Measurements from ENCODE around the gene DUSP8. TPM values are rescaled to one million over a fixed set of nuclear protein-coding genes. Genes with fewer than 3 reads are reported as not detected.

DUSP8 gene
- total RNA-seq, 1 experiment from 2014 or later, result 2.6 TPM

DNA sequence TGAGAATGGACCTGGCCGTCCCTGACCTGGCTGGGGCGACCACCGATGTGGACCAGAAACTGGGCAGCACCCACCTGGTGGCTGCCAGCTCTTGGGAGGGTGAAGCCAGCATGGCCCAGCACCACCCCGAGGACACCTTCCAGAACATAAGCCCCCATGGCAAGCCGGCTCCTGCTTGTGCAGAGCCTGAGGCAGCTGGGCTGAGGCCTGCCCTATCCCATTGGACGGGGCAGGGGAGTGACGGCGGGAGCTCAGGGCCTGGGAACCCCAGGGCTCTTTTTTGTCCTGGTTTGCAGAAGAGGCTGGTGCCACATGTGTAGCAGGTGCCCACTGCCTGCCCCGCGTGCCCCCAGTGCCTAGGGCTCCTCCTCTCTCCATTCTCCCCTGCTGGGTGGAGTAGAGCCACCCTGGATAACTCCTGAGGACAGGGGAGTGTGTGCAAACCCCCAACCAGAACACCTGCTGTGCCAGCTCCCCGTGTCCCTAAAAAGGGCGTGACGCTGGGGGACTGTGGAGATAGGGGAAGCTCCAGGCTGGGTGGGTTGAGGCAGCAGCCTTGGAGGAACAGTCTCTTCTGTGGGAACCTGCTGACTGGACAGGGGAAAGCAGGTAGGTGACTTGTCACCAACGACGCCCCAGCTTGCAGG is 11.9 kb downstream of the DUSP8 start:
- Histone ChIP-seq H3K4me3 (no peak overlapping the region), H3K27ac (no peak overlapping the region), H3K36me3 (ENCODE audit: low read depth) (no peaks in the 10 kb centered on the region), H2AFZ (no peak overlapping the region), H3K9me3 (ENCODE audit: insufficient read depth, low read depth) (no peaks in the 10 kb centered on the region), H3K79me2 (ENCODE audit: low read depth) (no peaks in the 10 kb centered on the region), H4K20me1 (ENCODE audit: insufficient read depth) (no peaks in the 10 kb centered on the region), H3K4me1 (replicated peaks; ENCODE audit: insufficient read depth) (peaks cover 22% of the 10 kb centered on the region), H3K9me2 (ENCODE audit: insufficient read depth) (no peaks in the 10 kb centered on the region), H3K4me2 (no peak overlapping the region), H3F3A (ENCODE audit: insufficient read depth, low read depth) (no peaks in the 10 kb centered on the region; the same call in 1 of the 2 replicates), H3K27me3 (ENCODE audit: insufficient read depth, low read depth) (no peaks in the 10 kb centered on the region)
- ChIA-PET POLR2A (ENCODE audit: unreplicated experiment) (interaction anchor here (0.5 kb wide), 1 partner anchor 212 kb away, joined by 47 read pairs; no protein-coding TSS in a partner anchor), CTCF (interaction anchor here (0.5 to 1.0 kb wide), 2 partner anchors 15 to 273 kb away, joined by 3 to 4 read pairs; no protein-coding TSS in a partner anchor)
- intact Hi-C loops (cut with micrococcal nuclease; ENCODE audit: unreplicated experiment), result no loop called here
- no peak for DNase-seq
- TSS peak; percentile 43 for BruUV-seq (replicated peaks)
- no peak for TF ChIP-seq CTCF (conservative IDR thresholded peaks at IDR 0.05)
- no peak for TF ChIP-seq EZH2 (IDR thresholded peaks at IDR 0.05; ENCODE audit: low read depth)

GRCh38 chr11:1559111-1559951 is 12.7 kb downstream of the DUSP8 start:
- Histone ChIP-seq H4K20me1 (ENCODE audit: insufficient read depth) (no peaks in the 10 kb centered on the region), H3K9me2 (ENCODE audit: insufficient read depth) (no peaks in the 10 kb centered on the region), H3K79me2 (ENCODE audit: low read depth) (no peaks in the 10 kb centered on the region), H3K9me3 (ENCODE audit: insufficient read depth, low read depth) (no peaks in the 10 kb centered on the region), H3K4me2 (peak overlapping the region; percentile 73), H2AFZ (no peak overlapping the region; the same call in 1 of the 2 replicates), H3K27ac (0 out of 2 replicates have a peak overlapping the region, but pooled peaks have one; percentile 14), H3K4me1 (replicated peaks; ENCODE audit: insufficient read depth) (peaks cover 29% of the 10 kb centered on the region), H3K27me3 (ENCODE audit: insufficient read depth, low read depth) (no peaks in the 10 kb centered on the region), H3K36me3 (ENCODE audit: low read depth) (no peaks in the 10 kb centered on the region), H3K4me3 (peak overlapping the region; percentile 50; the same call in 1 of the 2 replicates), H3F3A (ENCODE audit: insufficient read depth, low read depth) (no peaks in the 10 kb centered on the region; the same call in 1 of the 2 replicates)
- intact Hi-C loops (cut with micrococcal nuclease; ENCODE audit: unreplicated experiment), result no loop called here
- TF ChIP-seq CTCF (conservative IDR thresholded peaks at IDR 0.05) (no peak), EZH2 (IDR thresholded peaks at IDR 0.05; ENCODE audit: low read depth) (no peak)
- ChIA-PET POLR2A (ENCODE audit: unreplicated experiment) (interaction anchor here (0.5 to 0.6 kb wide), 4 partner anchors 13 to 763 kb away, joined by 3 to 47 read pairs (median 6); partner anchors contain the start of gene PNPLA2), CTCF (interaction anchor here (0.5 kb wide), 1 partner anchor 273 kb away, joined by 3 read pairs; no protein-coding TSS in a partner anchor)
- BruUV-seq (replicated peaks), result no TSS peak
- peak; percentile 79 to 92 for DNase-seq

- Histone ChIP-seq H4K20me1 (ENCODE audit: insufficient read depth) (no peaks in the 10 kb centered on the region), H3K9me2 (ENCODE audit: insufficient read depth) (no peaks in the 10 kb centered on the region), H3K9me3 (ENCODE audit: insufficient read depth, low read depth) (no peaks in the 10 kb centered on the region), H2AFZ (no peak overlapping the region), H3K79me2 (ENCODE audit: low read depth) (no peaks in the 10 kb centered on the region), H3K27me3 (ENCODE audit: insufficient read depth, low read depth) (no peaks in the 10 kb centered on the region), H3K4me3 (peak overlapping the region; percentile 50; the same call in 1 of the 2 replicates), H3K4me2 (peak overlapping the region; percentile 73), H3K4me1 (replicated peaks; ENCODE audit: insufficient read depth) (peaks cover 30% of the 10 kb centered on the region), H3F3A (ENCODE audit: insufficient read depth, low read depth) (no peaks in the 10 kb centered on the region; the same call in 1 of the 2 replicates), H3K27ac (0 out of 2 replicates have a peak overlapping the region, but pooled peaks have one; percentile 14), H3K36me3 (ENCODE audit: low read depth) (no peaks in the 10 kb centered on the region)
- BruUV-seq (replicated peaks), result no TSS peak
- CTCF ChIA-PET, result interaction anchor here (0.6 kb wide), 1 partner anchor 13 kb away, joined by 11 read pairs; no protein-coding TSS in a partner anchor
- intact Hi-C loops (cut with micrococcal nuclease; ENCODE audit: unreplicated experiment), result no loop called here
- TF ChIP-seq EZH2 (IDR thresholded peaks at IDR 0.05; ENCODE audit: low read depth) (no peak), CTCF (conservative IDR thresholded peaks at IDR 0.05) (no peak)
- DNase-seq, result no peak
- POLR2A ChIA-PET (ENCODE audit: unreplicated experiment), result no interaction called here
These were observed 13.3 kb downstream of the DUSP8 start for GRCh38 chr11:1558775-1559110.
